Measurements from ENCODE around the gene PCYT2.

PCYT2 gene

GRCh38 chr17:81912441-81913309, 1.5 kb upstream of the PCYT2 start:
- Histone ChIP-seq H3K4me1 (ENCODE audit: insufficient read depth, low read length, severe bottlenecking) (peaks cover 31% of the 10 kb centered on the region), H3K9ac (ENCODE audit: low read length) (no peak overlapping the region), H2AFZ (ENCODE audit: low read length) (no peak overlapping the region), H3K4me3 (ENCODE audit: low read depth, low read length, poor library complexity, severe bottlenecking) (no peak overlapping the region), H3K79me2 (ENCODE audit: insufficient read depth, low read length) (no peaks in the 10 kb centered on the region), H3K9me2 (ENCODE audit: low read depth, low read length) (no peaks in the 10 kb centered on the region), H4K20me1 (ENCODE audit: insufficient read depth, low read length) (no peaks in the 10 kb centered on the region), H3K27ac (ENCODE audit: low read depth, low read length, poor library complexity, severe bottlenecking) (no peak overlapping the region), H3K4me2 (ENCODE audit: low read length) (no peak overlapping the region), H3K36me3 (ENCODE audit: insufficient read depth, low read length) (peaks cover 57% of the 10 kb centered on the region), H3F3A (ENCODE audit: insufficient read depth, low read length) (no peaks in the 10 kb centered on the region), H3K27me3 (ENCODE audit: insufficient read depth, low read length) (no peaks in the 10 kb centered on the region), H3K9me3 (ENCODE audit: low read length) (no peaks in the 10 kb centered on the region)
- TF ChIP-seq EZH2 (IDR thresholded peaks at IDR 0.05; ENCODE audit: borderline replicate concordance, low read length) (no peak), CTCF (IDR thresholded peaks at IDR 0.05; ENCODE audit: low read length) (no peak)

- no peak overlapping the region for H3K4me3 ChIP-seq (ENCODE audit: low read depth, low read length, poor library complexity, severe bottlenecking)
- peaks cover 64% of the 10 kb centered on the region for H3K36me3 ChIP-seq (ENCODE audit: insufficient read depth, low read length)
Observed at GRCh38 chr17:81911969-81912368, 770 bp upstream of the PCYT2 start.

GRCh38 chr17:81910840-81911276, 341 bp downstream of the PCYT2 start:
- Histone ChIP-seq H3K79me2 (ENCODE audit: insufficient read depth, low read length) (no peaks in the 10 kb centered on the region), H3F3A (ENCODE audit: insufficient read depth, low read length) (no peaks in the 10 kb centered on the region), H3K27me3 (ENCODE audit: insufficient read depth, low read length) (no peaks in the 10 kb centered on the region), H3K4me1 (ENCODE audit: insufficient read depth, low read length, severe bottlenecking) (peaks cover 16% of the 10 kb centered on the region), H3K36me3 (ENCODE audit: insufficient read depth, low read length) (peaks cover 69% of the 10 kb centered on the region), H3K27ac (ENCODE audit: low read depth, low read length, poor library complexity, severe bottlenecking) (no peak overlapping the region), H3K9me2 (ENCODE audit: low read depth, low read length) (no peaks in the 10 kb centered on the region), H3K9me3 (ENCODE audit: low read length) (no peaks in the 10 kb centered on the region), H3K4me3 (ENCODE audit: low read depth, low read length, poor library complexity, severe bottlenecking) (peak overlapping the region; percentile 79), H3K9ac (ENCODE audit: low read length) (peak overlapping the region; percentile 74), H3K4me2 (ENCODE audit: low read length) (peak overlapping the region; percentile 96), H4K20me1 (ENCODE audit: insufficient read depth, low read length) (no peaks in the 10 kb centered on the region), H2AFZ (ENCODE audit: low read length) (no peak overlapping the region)
- TF ChIP-seq EZH2 (IDR thresholded peaks at IDR 0.05; ENCODE audit: borderline replicate concordance, low read length) (no peak), CTCF (IDR thresholded peaks at IDR 0.05; ENCODE audit: low read length) (no peak)

More at GRCh38 chr17:81911969-81912368, 770 bp upstream of the PCYT2 start:
- no peak for TF ChIP-seq EZH2 (IDR thresholded peaks at IDR 0.05; ENCODE audit: borderline replicate concordance, low read length)
- no peak for TF ChIP-seq CTCF (IDR thresholded peaks at IDR 0.05; ENCODE audit: low read length)
- Histone ChIP-seq H3K79me2 (ENCODE audit: insufficient read depth, low read length) (no peaks in the 10 kb centered on the region), H3K27me3 (ENCODE audit: insufficient read depth, low read length) (no peaks in the 10 kb centered on the region), H4K20me1 (ENCODE audit: insufficient read depth, low read length) (no peaks in the 10 kb centered on the region), H3K9ac (ENCODE audit: low read length) (no peak overlapping the region), H3K9me2 (ENCODE audit: low read depth, low read length) (no peaks in the 10 kb centered on the region), H3K4me1 (ENCODE audit: insufficient read depth, low read length, severe bottlenecking) (peaks cover 26% of the 10 kb centered on the region), H3K4me2 (ENCODE audit: low read length) (peak overlapping the region; percentile 41; the same call in 1 of the 2 replicates), H2AFZ (ENCODE audit: low read length) (no peak overlapping the region), H3F3A (ENCODE audit: insufficient read depth, low read length) (no peaks in the 10 kb centered on the region), H3K9me3 (ENCODE audit: low read length) (no peaks in the 10 kb centered on the region), H3K27ac (ENCODE audit: low read depth, low read length, poor library complexity, severe bottlenecking) (no peak overlapping the region)

All from OCI-LY1 (cell line).